Sciatic nerve (tissue), 2 donors: Measurements from ENCODE around the gene ANKHD1. TPM values are rescaled to one million over a fixed set of nuclear protein-coding genes. Genes with fewer than 3 reads are reported as not detected.
A peak's percentile ranks its signal among the peaks of the same experiment; 100 is the strongest.

ENCODE experiments used
- ATAC-seq: fragments of 200-7000 bp; cut with Tn5 transposase; one replicate; pipeline ENCODE4 v1.9.1; 2020; ENCODE audit warnings: mild to moderate bottlenecking, moderate library complexity
- DNase-seq: peaks from one replicate; pipeline ENCODE4 v3.0.0-alpha.2; 2020; ENCODE audit warnings: low spot score
- intact Hi-C: fragments of 100-400 bp; cut with DNase I; formaldehyde crosslinking; loops from one replicate; pipeline ENCODE4 v1.14.2; 2022
- total RNA-seq: library from RNA; stranded (reverse); fragmentation: NEBNext Ultra II Directional; extraction: Animal tissue kit (Norgen Biotek cat#: 25700); gene quantifications from one replicate; pipeline ENCODE4 v1.2.1, GENCODE V29; 2021
- donor health status: DM: no; HTN: no; CAD: no.
- donor health status: DM: no; HTN: no; CAD: no.

ANKHD1 gene
- total RNA-seq, 1 donor from 2014 or later = 144 TPM

- ATAC-seq (no peak), DNase-seq (no peak)
- intact Hi-C loops = no loop called here
Measured at GRCh38 chr5:140555747-140556312, 154.2 kb downstream of the ANKHD1 start.

DNA sequence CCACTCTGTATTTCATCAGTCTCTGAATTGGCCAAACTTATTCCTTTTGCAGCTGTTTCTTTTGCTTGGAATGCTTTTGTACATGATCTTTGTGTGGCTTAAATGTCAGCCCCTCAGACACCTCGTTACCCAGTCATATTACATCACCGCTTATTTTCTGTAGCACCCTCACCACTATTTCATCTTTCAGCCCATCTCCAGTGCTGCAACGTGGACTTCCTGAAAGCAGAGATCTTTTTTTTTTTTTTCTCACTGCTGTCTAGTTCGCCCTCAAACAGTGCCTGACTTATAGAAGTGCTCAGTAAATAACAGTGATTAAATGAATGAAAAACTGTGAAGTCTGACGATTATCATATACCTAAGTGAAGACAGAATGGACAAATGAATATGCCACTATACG lies 154.8 kb downstream of the ANKHD1 start:
- no peak for DNase-seq
- ATAC-seq = no peak
- intact Hi-C loops = no loop called here

DNA sequence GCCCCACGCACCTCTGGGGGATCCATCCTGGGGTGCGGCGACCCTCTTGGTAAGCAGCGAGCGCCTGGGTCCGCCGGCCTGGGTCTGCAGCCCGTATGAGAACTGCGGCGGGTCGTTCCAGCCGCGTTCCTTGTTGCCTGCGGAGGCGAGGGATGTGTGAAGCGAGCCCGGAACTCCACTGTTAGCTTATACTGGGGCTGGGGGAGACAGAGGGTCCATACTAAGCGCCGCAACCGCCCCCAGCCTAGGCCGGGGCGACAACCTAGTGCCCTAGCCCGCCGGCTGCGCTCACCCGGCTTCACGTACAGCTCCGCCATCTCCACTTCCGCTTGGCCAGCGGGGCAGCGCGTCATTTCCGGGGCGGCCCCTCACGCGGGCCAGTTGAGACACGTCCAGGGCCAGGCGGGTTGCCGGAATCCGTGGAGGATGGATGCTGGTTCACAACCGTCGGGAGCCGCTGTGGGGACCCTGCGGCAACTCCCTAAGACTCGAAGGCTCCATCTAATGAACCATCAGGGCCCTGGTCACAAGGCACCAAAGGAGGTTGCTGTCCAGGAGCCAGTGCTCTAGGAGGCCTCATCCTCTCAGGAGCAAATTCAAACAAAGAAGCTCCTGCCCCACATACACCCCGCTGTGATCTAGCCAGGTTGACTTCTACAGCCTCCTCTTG lies 155.6 kb downstream of the ANKHD1 start, which contains the start of gene SRA1:
Gene SRA1 (minus strand): TSS at position 338 of the 670 bp plus-strand sequence. CDS start 21 bp downstream, at position 317.
- DNase-seq (peak; percentile 95), ATAC-seq (peak; percentile 98)
- intact Hi-C loops = no loop called here

GRCh38 chr5:140557965-140558364 lies 156.3 kb downstream of the ANKHD1 start:
- DNase-seq (no peak), ATAC-seq (no peak)
- intact Hi-C loops = no loop called here

- intact Hi-C loops = no loop called here
- ATAC-seq (no peak), DNase-seq (no peak)
Measured at GRCh38 chr5:140558542-140558941, 156.9 kb downstream of the ANKHD1 start.

DNA sequence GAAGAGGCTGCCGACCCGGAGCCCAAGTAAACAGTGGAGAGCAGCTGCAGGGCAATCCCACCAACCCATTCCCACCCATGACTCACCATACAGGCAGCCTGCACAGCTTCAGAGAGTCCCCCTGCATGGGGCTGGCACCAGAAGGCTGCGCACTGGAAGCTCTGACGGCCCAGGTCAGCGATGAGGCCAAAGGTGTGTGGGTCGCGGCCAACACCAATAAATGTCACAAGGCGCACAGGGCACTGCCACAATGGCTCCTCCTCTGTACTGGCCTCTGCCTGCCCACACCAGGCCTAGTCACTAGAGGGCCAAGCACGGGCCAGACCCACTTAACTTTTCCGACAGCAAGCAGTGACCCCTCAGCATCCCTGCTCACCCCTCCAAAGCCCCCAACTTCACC lies 158.6 kb downstream of the ANKHD1 start:
- intact Hi-C loops = no loop called here
- DNase-seq (no peak), ATAC-seq (no peak)

DNA sequence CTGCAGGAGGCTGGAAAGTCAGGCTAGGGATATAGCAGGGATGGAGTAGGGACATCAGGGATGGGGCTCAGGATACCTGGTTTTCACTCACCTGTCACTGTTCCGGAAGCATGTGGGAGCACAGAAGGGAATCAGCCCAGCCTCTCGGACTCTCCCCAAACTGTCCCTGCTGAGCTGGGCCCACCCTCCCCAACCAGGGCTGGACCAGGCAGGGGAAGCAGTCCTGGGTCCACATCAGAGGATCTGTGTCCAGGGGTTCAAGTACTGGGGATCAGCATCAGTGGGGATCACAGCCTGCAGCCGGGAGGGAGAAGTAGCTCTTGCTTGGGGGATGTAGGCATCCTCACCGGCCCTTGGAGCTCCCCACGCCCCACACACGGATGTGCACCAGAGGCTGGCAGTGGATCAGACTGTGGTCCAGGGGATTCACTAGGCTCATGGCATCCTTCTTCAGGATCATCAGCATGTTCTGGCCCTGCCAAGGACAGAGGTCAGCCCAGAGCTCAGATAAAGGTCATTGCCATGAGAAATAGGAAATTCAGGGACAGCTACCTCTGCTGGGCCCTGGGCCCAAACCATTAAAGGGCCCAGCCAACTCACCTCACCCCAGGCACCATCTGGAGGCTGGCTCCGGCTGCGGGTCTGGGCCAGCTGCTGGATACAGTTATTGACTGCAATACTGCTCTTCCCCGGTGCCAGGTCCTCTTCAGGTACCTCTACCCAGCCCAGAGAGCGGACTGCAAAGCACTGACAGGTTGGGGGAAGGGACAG lies 160.3 kb downstream of the ANKHD1 start:
- intact Hi-C loops = no loop called here
- DNase-seq = no peak

GRCh38 chr5:140563596-140563995 lies 162.0 kb downstream of the ANKHD1 start:
- ATAC-seq (no peak), DNase-seq (no peak)
- intact Hi-C loops = no loop called here

More for the DNA sequence above, 160.3 kb downstream of the ANKHD1 start:
- ATAC-seq = no peak

DNA sequence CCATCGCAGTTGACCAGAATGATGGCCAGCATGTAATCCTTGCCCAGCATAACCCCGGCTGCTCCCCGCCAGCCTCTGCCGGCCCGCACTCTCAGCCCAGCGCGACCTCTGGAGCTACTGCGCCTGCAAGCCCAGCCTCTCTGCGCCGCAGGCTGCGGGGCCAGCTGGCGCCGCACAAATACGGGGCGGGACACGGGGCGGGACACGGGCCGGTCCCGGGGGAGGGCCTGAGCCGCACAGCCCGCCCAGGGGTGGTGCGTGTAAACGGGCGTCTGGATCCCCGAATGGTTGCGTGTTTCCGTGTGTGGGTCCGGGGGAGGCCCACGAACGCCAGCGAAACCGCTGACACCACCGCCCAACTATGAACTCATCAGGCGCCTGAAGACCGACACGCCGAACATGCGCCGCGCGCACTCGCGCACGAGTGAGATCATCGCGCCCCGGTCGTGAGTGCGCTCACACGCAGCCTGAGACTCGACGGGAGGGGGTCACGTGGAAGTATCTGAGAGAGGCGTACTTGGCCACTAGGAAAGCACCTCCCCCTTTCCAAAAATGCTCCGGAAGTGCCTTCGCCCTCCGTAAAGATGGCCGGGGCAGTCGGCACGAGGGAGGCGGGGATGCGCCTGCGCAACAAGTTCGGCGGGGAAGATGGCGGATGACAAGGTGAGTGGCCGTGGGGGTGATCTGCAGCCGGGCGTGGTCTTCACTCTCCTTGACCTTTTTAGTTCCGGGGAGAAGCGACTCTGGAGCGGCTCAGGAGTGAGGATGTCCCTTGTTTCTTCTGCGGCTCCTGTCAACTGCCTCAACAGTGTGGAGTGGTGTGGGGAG lies 162.8 kb downstream of the ANKHD1 start, which contains the start of the genes APBB3 and SLC35A4:
Gene APBB3 (minus strand): TSS at position 403 of the 828 bp plus-strand sequence. CDS start 353 bp downstream, at position 50.
Gene SLC35A4 (plus strand): TSS at position 633 of the 828 bp plus-strand sequence. CDS start 2,342 bp downstream, outside the sequence.
- ATAC-seq (peak; percentile 97), DNase-seq (peak; percentile 97)
- intact Hi-C loops = loop anchor here (5.0 kb wide), 1 partner anchor 78 kb away; no protein-coding TSS in a partner anchor

GRCh38 chr5:140565024-140565779 lies 163.6 kb downstream of the ANKHD1 start:
- DNase-seq (no peak), ATAC-seq (no peak)
- intact Hi-C loops = loop anchor here (5.0 kb wide), 1 partner anchor 77 kb away; no protein-coding TSS in a partner anchor

- ATAC-seq (no peak), DNase-seq (no peak)
- intact Hi-C loops = loop anchor here (5.0 kb wide), 1 partner anchor 77 kb away; no protein-coding TSS in a partner anchor
Measured at GRCh38 chr5:140565780-140566095, 164.1 kb downstream of the ANKHD1 start.

DNA sequence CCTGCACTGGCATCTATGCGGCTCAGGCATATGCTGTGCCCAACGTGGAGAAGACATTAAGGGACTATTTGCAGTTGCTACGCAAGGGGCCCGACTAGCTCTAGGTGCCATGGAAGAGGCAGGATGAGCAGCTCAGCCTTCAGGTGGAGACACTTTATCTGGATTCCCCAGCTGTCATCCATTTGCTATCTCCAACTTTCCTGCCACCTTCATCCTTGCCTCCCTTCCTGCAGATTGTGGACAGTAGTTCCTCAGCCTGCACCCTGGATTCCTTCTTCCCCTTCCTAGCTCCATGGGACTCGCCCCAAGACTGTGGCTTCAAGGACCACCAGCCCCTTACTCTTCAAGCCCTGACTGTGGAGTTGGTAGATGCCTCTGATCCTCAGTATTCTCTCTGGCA lies 165.0 kb downstream of the ANKHD1 start:
- ATAC-seq (no peak), DNase-seq (no peak)
- intact Hi-C loops = loop anchor here (5.0 kb wide), 1 partner anchor 76 kb away; no protein-coding TSS in a partner anchor

GRCh38 chr5:140567136-140567818 lies 165.6 kb downstream of the ANKHD1 start:
- no peak for ATAC-seq
- intact Hi-C loops = loop anchor here (5.0 kb wide), 1 partner anchor 75 kb away; no protein-coding TSS in a partner anchor
- no peak for DNase-seq

GRCh38 chr5:140567871-140568270 lies 166.2 kb downstream of the ANKHD1 start:
- ATAC-seq (no peak), DNase-seq (no peak)
- intact Hi-C loops = loop anchor here (5.0 kb wide), 1 partner anchor 74 kb away; no protein-coding TSS in a partner anchor

- intact Hi-C loops = loop anchor here (5.0 kb wide), 1 partner anchor 74 kb away; no protein-coding TSS in a partner anchor
- ATAC-seq (no peak), DNase-seq (no peak)
Measured at GRCh38 chr5:140568443-140569063, 166.9 kb downstream of the ANKHD1 start.

DNA sequence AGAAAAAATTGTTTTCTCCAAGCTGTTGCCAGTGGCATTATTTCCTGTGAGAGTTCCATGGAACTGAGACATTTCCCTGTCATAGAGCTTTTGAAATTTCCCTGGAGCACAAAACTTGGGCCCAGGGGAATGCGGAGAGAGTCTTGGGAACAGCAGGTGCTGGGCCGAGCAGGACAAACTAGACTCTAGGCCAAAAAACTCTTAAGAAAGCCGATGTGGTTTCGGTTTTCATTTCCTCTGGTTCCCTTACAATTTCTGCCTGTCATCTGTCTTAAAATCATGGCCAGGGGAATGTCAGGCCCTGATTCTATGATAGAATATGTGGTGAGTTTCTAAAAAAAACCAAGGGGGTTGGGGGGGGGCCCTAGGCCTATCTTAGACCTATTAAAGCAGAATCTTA lies 167.6 kb downstream of the ANKHD1 start:
- intact Hi-C loops = loop anchor here (5.0 kb wide), 1 partner anchor 73 kb away; no protein-coding TSS in a partner anchor

GRCh38 chr5:140570058-140570457 lies 168.4 kb downstream of the ANKHD1 start:
- DNase-seq (no peak), ATAC-seq (no peak)
- intact Hi-C loops = no loop called here

More for the DNA sequence above, 167.6 kb downstream of the ANKHD1 start:
- ATAC-seq (no peak), DNase-seq (no peak)
